Stimulated activated CD4-positive, alpha-beta T cell treated with anti-CD3 and anti-CD28 coated beads, Interleukin-12 subunit alpha, Interleukin-12 subunit beta, amount 100 ng/mL, for 24 hours (primary cell): ENCODE results near the gene NCAN.

ENCODE experiments used
- DNase-seq, 2 experiments: peaks; one replicate each; pipeline ENCODE4 v3.0.0-alpha.2; 2020; ENCODE audit warnings: low read depth in 2 of 2

NCAN gene

GRCh38 chr19:19259741-19260140 lies 48.0 kb downstream of the NCAN start:
- DNase-seq = no peak

GRCh38 chr19:19260417-19261214 lies 48.9 kb downstream of the NCAN start:
- no peak for DNase-seq

- no peak for DNase-seq
Observed at GRCh38 chr19:19261350-19262189, 49.8 kb downstream of the NCAN start.

GRCh38 chr19:19262190-19263057 lies 50.7 kb downstream of the NCAN start:
- no peak for DNase-seq

- no peak for DNase-seq
Observed at GRCh38 chr19:19263886-19264487, 52.2 kb downstream of the NCAN start.

- no peak for DNase-seq
Observed at GRCh38 chr19:19267305-19267704, 55.5 kb downstream of the NCAN start.

- no peak for DNase-seq
Observed at GRCh38 chr19:19268453-19269385, 57.0 kb downstream of the NCAN start.

- no peak for DNase-seq
Observed at GRCh38 chr19:19269952-19270694, 58.4 kb downstream of the NCAN start.

GRCh38 chr19:19270749-19271571 lies 59.2 kb downstream of the NCAN start:
- no peak for DNase-seq

GRCh38 chr19:19271828-19272599 lies 60.3 kb downstream of the NCAN start:
- no peak for DNase-seq

- no peak for DNase-seq
Observed at GRCh38 chr19:19274146-19274545, 62.4 kb downstream of the NCAN start.

- DNase-seq = no peak
Observed at GRCh38 chr19:19274716-19275565, 63.2 kb downstream of the NCAN start.

- no peak for DNase-seq
Observed at GRCh38 chr19:19276386-19276785, 64.6 kb downstream of the NCAN start.

- no peak for DNase-seq
Observed at GRCh38 chr19:19276851-19277250, 65.1 kb downstream of the NCAN start.

- DNase-seq = no peak
Observed at GRCh38 chr19:19278315-19278714, 66.6 kb downstream of the NCAN start.

GRCh38 chr19:19279062-19279612 lies 67.4 kb downstream of the NCAN start:
- DNase-seq = no peak

GRCh38 chr19:19279853-19280252 lies 68.1 kb downstream of the NCAN start:
- no peak for DNase-seq
